Keratinocyte (primary cell): ENCODE measurements around the gene RAB12. TPM values are rescaled to one million over a fixed set of nuclear protein-coding genes. Genes with fewer than 3 reads are reported as not detected.

Experiments used
- DNase-seq: peaks from one replicate; pipeline ENCODE4 v3.0.0-alpha.2; 2011; ENCODE audit warnings: low read depth, missing footprints, low spot score
- FAIRE-seq: peaks from 2 replicates; lab custom pipeline; 2011; peaks lifted over from hg19 to GRCh38; lab: Jason Lieb, UNC
- H2AFZ ChIP-seq: 2 replicates; pipeline ENCODE4 v1.6.0; 2012; ENCODE audit warnings: low read length, control low read depth, inconsistent platforms; ENCODE audit not compliant: control insufficient read depth
- H3K27ac ChIP-seq: 2 replicates; pipeline ENCODE4 v1.5.1; 2011; ENCODE audit warnings: low read length; ENCODE audit not compliant: control insufficient read depth, insufficient read depth
- H3K27me3 ChIP-seq: 3 replicates; pipeline ENCODE4 v1.6.0; 2011; ENCODE audit warnings: low read length; ENCODE audit not compliant: control insufficient read depth, insufficient read depth; ENCODE audit errors: extremely low read depth
- H3K36me3 ChIP-seq, 2 experiments: 2 replicates in 1 of 2; 3 replicates in 1 of 2; pipeline ENCODE4 v1.5.1; 2011; ENCODE audit warnings: low read length in 2 of 2, mild to moderate bottlenecking in 1 of 2; ENCODE audit not compliant: control insufficient read depth in 2 of 2, insufficient read depth in 2 of 2; ENCODE audit errors: extremely low read depth in 1 of 2
- H3K4me1 ChIP-seq: 3 replicates; pipeline ENCODE4 v1.5.1; 2011; ENCODE audit warnings: low read length; ENCODE audit not compliant: control insufficient read depth, insufficient read depth; ENCODE audit errors: extremely low read depth
- H3K4me2 ChIP-seq: 3 replicates; pipeline ENCODE4 v1.6.0; 2011; ENCODE audit warnings: low read depth, low read length; ENCODE audit not compliant: control insufficient read depth, insufficient read depth; ENCODE audit errors: extremely low read depth
- H3K4me3 ChIP-seq, 3 experiments: fragments of 200-600 bp in 1 of 3; sonication (generic) in 1 of 3; 2 replicates in 2 of 3; 3 replicates in 1 of 3; pipeline ENCODE4 v1.5.1; 2011 to 2016; ENCODE audit warnings: low read length in 3 of 3, mild to moderate bottlenecking in 3 of 3, control low read depth in 2 of 3, inconsistent platforms in 1 of 3, low read depth in 1 of 3, mixed read lengths in 1 of 3, mixed run types in 1 of 3, moderate library complexity in 1 of 3; ENCODE audit not compliant: control insufficient read depth in 2 of 3, insufficient read depth in 2 of 3; ENCODE audit errors: extremely low read depth in 1 of 3
- H3K79me2 ChIP-seq: 2 replicates; pipeline ENCODE4 v1.6.0; 2012; ENCODE audit warnings: low read length; ENCODE audit not compliant: control insufficient read depth, insufficient read depth
- H3K9ac ChIP-seq: 3 replicates; pipeline ENCODE4 v1.6.0; 2011; ENCODE audit warnings: low read length; ENCODE audit not compliant: control insufficient read depth, insufficient read depth; ENCODE audit errors: extremely low read depth
- H3K9me1 ChIP-seq: 3 replicates; pipeline ENCODE4 v1.6.0; 2011; ENCODE audit warnings: low read length; ENCODE audit not compliant: control insufficient read depth, insufficient read depth; ENCODE audit errors: extremely low read depth
- H3K9me3 ChIP-seq: 2 replicates; pipeline ENCODE4 v1.5.1; 2012; ENCODE audit warnings: low read depth, low read length; ENCODE audit not compliant: control insufficient read depth
- H4K20me1 ChIP-seq: 3 replicates; pipeline ENCODE4 v1.6.0; 2011; ENCODE audit warnings: low read length; ENCODE audit not compliant: control insufficient read depth, insufficient read depth; ENCODE audit errors: extremely low read depth
- CTCF ChIP-seq, 3 experiments: IDR thresholded peaks in 1 of 3; conservative IDR thresholded peaks in 1 of 3; optimal IDR thresholded peaks in 1 of 3; 2 replicates in 2 of 3; 3 replicates in 1 of 3; pipeline versions ENCODE3 to v1.5.1; 2011; ENCODE audit warnings: low read length in 3 of 3, mild to moderate bottlenecking in 3 of 3, moderate library complexity in 2 of 3, control low read depth in 1 of 3, inconsistent platforms in 1 of 3; ENCODE audit not compliant: insufficient read depth in 2 of 3; ENCODE audit errors: extremely low read depth in 1 of 3
- EZH2 ChIP-seq: IDR thresholded peaks from one replicate; pipeline ENCODE4 v1.6.1; 2012; ENCODE audit warnings: inconsistent platforms, mild to moderate bottlenecking, low read length, moderate library complexity
- dilution Hi-C: fragments of 300-500 bp; cut with MboI; formaldehyde crosslinking; loops from one replicate; pipeline ENCODE4 v1.7.0; 2020; ENCODE audit warnings: low sequenced_read_pairs; ENCODE audit not compliant: extremely low pct_ligation_motif_present
- polyA plus RNA-seq, 5 experiments: library from polyadenylated mRNA; depleted of rRNA in 3 of 5; stranded (reverse) in 3 of 5; stranded (forward) in 1 of 5; unstranded in 1 of 5; fragments of >200 nt; gene quantifications; 1 replicate in 1 of 5; 2 replicates in 3 of 5; 3 replicates in 1 of 5; pipeline versions ENCODE4 v1.2.1 to v1.2.3, GENCODE V29; 2011 to 2012; ENCODE audit warnings: missing spikeins in 2 of 5, low read depth in 1 of 5, low replicate concordance in 1 of 5

The RAB12 gene
- polyA plus RNA-seq, 1 donor (not counting 4 experiments of a cell fraction or from before 2014, with no cell fraction given) = 46.4 TPM

- no peak overlapping the region for H3K4me2 ChIP-seq
- H3K27me3 ChIP-seq = no peaks in the 10 kb centered on the region
- dilution Hi-C loops = no loop called here
- H3K27ac ChIP-seq = no peak overlapping the region
- no peak overlapping the region for H3K4me3 ChIP-seq
- H3K36me3 ChIP-seq = no peaks in the 10 kb centered on the region
- H3K4me1 ChIP-seq = peaks cover 21% of the 10 kb centered on the region
- no peaks in the 10 kb centered on the region for H3K79me2 ChIP-seq
- no peaks in the 10 kb centered on the region for H4K20me1 ChIP-seq
- DNase-seq (no peak), FAIRE-seq (no peak)
- no peaks in the 10 kb centered on the region for H3K9me3 ChIP-seq
- TF ChIP-seq CTCF (optimal IDR thresholded peaks at IDR 0.05 in 1 of 3, IDR thresholded peaks at IDR 0.05 in 1 of 3, conservative IDR thresholded peaks at IDR 0.05 in 1 of 3; ENCODE audit: extremely low read depth in 1 of 3, insufficient read depth in 2 of 3, low read length in 3 of 3) (no peak), EZH2 (no peak)
- H2AFZ ChIP-seq = no peak overlapping the region
- H3K9ac ChIP-seq = no peak overlapping the region
- H3K9me1 ChIP-seq = no peaks in the 10 kb centered on the region
These were observed 79.6 kb downstream of the RAB12 start for GRCh38 chr18:8688816-8689215.

Other genes starting within 250 kb of the RAB12 start
- gene MTCL1, start 96.1 kb downstream of the RAB12 start, polyA plus RNA-seq = 9.6 to 15.4 TPM (median 10.4 TPM) in 3 replicates